GM19238 (cell line): ENCODE results near the gene CRIP2.

Source experiments
- DNase-seq: peaks from one replicate; pipeline ENCODE4 v3.0.0; 2011; ENCODE audit warnings: low spot score; ENCODE audit not compliant: insufficient read length

Gene CRIP2

DNA sequence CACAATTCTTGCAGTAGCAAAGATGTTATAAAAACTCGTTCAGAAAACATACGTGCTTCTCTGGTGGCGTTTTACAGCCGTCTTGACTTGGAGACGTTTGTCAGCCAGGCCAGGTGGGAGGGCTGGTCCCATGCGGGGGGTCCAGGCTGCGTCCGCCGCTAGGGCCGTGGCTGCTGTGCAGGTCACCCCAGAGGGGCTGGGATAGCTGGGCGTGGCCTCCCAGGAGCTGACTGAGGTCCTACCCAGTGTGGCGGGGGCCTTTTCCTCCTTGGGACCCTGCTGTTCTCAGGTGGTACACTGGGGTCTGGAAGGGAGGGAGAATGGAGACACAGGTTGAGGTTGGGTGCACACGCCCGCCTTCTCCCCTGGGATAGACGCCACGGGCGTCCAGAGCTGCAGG, 29.8 kb upstream of the CRIP2 start:
- no peak for DNase-seq

DNA sequence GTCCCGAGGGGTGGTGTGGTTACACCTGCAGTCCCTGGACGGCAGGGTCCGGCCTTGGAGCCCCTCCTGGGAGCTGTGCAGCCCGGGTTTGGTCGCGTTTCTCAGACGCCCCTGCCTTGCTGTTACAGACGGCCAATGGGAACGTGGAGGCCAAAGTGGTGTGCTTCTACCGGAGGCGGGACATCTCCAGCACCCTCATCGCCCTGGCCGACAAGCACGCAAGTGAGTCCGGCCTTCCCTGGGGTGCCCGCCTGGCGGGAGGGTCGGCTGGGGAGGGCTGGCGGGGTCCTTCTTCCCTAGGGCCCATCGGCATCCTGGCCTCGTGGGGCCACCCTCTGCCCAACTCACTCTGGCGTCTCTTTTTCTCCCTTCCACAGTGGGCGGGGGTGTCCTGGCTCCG, 29.3 kb upstream of the CRIP2 start:
- DNase-seq, result no peak

DNA sequence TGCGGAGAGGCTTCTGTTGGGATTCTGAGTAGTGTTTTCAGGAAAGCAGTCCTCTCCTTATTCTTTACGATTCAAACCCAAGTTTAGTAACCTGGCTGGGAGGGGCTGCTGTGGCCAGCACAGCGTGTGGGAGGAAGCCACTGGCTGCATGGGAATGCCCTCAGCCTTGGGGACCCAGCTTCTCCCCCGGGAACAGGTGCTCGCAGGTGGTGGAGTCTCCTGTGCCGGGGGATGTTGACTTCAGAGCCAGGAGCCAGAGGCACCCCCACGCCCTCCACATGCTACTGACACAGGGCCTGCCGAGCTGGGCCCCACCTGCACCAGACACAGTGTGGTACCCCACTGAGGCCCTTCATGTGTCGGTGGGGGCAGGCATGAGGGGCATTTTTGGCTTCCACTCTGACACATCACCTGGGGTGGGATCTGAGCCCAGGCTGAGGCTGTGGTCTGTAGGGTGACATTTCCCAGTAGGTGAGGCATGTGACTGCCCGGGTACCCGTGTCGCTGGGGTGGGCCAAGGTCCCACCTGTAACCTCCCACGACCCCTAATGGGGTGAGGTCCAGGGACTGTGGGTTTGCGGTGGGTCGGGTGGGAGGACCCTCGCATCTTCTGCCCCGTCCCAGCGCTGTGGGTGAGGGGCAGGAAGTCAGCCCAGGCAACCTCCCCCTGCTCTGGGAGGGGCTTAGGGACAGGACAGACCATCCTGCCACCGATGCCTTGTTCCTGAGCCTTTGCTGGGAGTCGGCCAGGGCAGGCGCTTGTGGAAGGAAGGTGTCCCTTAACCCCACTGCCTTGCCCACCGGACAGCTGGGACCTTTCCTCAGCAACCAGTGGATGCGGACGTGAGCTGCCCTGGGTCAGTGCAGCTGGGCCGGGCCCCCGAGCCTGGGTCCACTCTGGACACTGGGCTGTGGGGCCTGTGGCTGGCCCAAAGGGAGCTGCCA, 28.4 kb upstream of the CRIP2 start:
- no peak for DNase-seq

DNA sequence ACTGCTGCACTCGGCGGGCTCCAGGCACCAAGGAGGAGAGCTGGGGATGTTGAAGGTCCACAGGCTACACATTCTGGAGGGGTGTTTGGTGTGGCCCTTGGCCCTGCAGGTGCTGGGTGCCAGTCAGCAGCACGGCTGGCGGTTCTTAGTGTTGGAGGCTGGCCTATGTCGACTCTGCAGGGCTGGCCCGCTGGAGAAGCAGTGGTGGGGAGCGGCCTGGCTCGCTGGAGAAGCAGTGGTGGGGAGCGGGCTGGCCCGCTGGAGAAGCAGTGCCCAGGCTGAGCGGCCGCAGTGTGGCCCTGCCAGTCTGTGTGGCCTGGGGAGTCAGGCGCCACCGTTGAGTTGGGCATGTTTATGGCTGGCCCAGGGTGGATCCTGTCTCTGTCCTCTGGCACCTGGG, 27.6 kb upstream of the CRIP2 start:
- DNase-seq, result no peak

DNA sequence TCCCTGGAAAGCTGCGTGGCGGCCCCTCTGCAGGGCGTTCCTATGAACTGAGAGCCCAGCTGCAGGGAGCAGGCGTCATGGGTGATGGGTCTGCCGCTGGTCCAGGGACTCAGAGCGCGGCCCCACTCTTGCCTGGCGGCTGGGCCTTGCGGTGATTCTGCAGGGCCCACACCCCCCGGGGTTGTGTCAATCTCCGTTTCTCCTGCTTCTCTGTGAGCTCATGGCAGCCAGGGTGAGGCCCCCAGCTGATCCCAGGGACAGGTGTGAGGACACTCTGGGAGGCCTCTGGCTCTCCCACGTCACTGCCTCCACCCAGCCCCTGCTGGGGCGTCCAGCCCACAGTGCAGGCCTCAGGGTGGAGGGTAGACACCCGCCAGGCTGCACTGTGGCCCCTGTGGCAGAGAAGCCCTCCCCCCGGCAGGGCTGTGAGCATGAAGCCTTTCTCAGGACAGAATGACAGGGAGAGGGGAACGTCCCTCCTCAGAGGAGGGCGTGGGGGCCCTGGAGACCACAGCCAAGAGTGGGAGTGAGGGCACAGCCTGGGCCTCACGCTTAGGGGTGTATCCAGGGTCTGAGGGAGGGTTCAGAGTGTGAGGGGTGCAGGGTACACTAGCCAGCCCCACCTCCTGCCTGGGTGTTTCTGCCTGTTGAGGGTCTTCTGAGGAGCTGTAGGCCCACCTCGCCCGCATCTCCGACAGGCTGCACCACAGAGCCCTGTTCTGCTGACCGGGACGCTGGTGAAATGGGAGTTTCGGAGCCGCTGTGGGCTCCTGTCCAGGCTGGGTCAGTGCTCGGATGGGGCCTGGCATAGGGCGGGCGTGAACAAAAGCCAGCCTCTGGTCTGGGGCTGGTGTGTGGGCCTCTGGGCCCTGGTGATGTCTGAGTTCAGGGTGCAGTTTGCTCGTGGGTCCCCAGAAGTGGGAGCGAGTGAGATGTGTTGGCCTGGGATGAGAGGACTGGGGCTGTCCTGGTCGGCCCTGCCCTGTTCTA, 26.7 kb upstream of the CRIP2 start:
- no peak for DNase-seq

DNA sequence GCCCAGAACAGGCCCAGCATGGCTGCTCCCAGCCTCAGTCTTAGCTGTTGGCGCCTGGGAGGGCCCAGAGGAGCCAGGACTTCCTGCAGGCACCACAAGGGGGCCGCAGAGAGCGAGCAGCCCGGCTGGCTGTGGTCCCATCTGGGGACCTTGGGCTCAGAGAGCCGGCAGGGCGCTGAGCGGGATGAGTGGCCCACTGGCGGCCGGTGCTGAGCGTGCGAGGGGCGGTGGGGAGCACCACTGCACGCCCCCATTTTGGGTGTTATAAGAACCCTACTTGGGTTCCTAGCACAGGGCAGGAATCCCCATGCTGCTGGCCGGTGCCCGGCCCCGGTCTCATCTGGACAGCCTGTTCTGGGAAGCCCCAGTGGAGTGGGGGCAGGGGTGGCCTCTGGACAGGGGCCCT, 25.9 kb upstream of the CRIP2 start:
- peak; percentile 82 for DNase-seq

DNA sequence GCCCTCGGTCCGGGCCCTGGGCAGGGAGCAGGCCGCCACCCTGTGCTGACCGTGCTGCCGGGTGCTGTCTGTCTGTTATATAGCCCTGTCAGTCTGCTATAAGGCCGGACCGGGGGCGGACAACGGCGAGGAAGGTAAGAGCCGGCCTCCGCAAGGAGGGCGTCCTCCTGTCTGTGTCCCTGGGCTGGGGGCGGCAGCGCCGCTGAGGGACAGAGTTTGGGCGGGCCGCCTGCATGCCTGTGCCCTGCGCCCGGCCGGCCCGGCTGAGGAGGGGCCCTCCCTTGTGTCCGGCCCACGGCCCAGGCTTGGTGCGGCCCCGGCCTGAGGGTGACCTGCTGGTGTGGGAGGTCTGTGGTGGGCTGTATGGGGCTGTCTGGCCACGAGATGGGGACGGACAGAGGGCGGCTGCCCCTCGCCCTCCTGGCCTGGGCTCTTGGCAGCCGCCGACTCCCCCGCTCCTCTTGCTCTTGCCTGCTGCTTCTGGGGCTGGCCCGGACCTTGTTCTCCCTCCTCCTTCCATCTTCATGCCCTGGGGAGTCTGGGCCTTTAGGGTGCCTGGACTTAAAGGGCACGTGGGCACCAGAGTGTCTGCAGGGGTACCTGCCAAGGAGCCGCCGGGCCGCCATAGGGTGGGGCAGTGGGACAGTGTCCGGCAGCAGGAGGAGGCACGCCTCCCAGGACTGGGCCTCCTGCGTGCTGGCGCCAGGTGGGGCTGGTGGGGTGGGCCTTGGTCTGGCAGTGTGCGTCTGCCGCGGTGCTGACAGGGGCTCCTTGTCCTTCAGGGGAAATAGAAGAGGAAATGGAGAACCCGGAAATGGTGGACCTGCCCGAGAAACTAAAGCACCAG, 25.1 kb upstream of the CRIP2 start:
- DNase-seq, result no peak

DNA sequence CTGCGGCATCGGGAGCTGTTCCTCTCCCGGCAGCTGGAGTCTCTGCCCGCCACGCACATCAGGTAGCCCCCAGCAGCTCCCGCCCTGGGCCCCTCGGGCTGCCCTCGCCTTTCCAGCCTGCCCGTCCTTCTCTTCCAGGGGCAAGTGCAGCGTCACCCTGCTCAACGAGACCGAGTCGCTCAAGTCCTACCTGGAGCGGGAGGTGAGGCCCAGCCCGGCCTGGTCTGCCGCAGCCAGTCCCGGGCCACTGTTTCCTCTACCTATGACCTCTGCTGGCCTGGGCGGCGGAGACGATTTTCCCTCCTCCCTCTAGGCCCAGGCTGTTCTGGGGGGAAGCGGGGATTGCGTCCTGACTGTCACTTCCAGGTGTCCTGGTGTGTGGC, 24.5 kb upstream of the CRIP2 start:
- no peak for DNase-seq

DNA sequence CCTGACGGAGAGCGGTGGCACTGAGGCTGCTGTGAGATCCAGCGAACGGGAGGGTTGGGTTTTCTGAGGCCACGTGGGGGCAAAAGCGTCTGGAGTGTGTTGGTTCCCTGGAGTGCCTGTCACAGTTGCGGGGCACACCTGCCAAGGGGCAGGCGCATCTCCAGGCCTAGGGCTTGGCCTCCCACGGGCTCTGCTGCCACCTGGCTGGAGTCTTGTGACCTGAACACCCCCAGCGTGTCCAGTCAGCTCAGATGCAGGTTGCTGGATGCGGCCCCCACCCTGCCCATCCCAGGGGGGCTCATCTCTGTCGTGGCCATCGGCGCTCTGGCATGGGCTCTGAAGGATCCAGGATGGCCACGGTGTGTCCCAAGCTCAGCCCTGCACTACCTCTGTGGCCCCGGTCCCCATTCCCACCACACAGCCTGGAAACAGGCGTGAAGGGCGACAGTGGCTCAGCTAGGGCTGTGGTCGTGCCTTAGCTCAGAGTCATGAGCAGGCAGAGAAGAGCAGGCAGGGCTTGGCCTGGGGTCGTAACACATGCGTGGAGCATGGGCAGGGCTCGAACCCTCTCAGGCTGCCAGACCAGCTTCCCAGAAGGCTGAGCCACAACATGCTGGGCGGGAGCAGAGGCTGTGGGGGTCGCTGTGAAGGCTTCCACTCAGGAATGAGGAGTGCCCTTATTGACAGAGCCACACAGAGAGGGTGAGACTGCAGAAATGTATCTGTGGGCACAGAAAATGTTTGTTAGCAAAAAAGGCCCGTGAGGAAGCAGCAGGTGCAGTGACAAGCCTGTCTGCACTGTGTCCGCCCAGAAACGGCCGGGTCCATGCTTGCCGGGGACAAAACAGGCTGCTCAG, 23.5 kb upstream of the CRIP2 start:
- DNase-seq, result no peak

DNA sequence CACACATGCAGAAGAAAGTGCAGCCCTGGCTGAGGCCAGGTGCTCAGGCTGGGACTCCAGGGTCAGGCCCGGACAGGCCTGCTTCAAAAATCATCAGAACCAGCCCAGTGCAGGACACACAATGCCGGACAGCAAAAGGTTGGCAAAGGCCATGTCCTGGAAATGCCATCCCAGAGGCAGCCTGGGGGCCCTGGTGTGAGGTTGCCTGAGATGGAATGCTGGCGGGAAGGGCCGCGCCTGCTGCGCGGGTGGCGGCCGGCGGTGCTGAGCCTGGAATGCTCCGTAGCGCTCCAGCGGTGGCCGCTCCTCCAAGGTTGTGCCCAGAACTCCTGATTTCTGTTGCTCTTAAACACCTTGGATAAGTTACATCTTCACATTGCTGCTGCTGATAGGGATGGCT, 21.7 kb upstream of the CRIP2 start:
- DNase-seq, result no peak

DNA sequence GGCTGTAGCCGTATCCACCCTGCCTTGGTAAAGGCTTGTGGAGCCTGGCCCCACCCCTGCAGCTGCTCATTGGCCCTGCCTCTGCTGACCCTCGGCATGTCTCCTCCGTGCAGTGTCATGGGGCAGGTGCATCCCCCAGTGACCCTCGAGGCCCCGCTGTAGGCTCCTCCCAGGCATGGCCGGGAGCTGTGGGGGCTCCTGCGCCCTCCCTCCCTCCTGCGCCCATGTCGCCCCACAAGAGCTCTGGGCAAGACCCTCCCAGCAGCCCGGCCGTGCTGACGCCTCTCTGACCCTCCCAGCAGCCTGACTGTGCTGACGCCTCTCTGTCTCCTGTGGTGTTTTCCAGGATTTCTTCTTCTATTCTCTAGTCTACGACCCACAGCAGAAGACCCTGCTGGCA, 20.8 kb upstream of the CRIP2 start:
- DNase-seq, result no peak

DNA sequence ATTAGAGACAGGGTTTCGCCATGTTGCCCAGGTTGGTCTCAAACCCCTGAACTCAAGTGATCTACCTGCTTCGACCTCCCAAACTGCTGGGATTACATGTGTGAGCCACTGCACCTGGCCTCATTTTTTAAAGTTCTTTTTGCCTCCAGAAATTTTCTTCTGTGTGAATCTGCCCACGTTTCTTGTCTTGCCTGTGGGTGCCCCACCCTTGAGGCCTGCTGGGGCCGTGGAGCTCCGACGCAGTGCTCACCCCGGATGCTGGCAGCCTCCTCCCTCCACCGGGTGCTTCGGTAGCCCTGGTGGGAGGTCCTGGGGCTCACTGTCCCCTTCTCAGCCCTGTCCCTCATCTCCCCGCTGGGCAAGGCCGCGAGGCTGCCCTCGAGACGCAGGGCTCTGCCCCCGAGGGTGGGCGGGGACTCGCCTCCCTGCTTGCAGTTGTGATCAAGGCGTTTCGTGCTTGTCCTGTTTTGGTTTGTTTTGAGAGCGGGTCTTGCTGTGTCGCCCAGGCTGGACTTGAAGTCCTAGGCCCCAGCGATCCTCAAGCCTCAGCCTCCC, 19.5 kb upstream of the CRIP2 start:
- no peak for DNase-seq

DNA sequence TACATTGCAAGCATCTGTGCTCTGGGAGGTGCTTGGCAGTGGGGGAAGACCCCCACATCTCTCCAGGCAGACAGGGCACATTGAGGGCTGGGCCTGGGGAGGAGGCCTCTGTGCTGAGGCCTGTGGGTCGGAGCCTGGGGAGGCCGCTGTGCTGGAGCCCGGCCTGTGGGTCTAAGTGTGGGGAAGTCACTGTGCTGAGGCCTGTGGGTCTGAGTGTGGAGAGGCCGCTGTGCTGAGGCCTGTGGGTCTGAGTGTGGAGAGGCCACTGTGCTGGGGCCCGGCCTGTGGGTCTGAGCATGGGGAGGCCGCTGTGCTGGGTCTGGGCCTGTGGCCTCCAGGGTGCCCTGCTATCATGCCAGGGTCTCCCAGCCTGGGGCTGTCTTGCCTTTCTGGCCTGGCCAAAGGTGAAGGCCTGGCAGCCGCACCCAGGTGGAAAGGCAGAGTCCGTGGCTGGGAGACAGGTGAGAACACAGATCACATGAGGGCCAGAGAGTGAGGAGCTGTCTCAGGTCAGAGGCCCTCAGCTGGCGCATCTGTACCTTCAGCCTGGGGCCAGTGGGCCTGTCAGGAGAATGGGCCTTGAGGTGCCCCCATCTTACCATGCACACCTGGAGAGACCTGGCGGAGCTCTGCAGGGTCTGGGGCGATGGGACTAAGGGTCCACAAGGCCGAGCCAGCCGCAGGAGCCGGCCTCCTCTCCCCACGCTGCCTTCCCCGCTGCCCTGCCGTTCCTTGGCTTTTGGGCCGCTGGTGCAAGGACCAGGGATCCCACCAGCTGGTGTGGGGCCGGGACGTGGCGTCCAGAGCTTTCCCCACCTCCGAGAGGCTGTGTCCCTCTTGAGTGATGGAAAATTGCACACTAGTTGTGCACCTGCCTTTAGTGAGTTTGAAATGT, 18.6 kb upstream of the CRIP2 start:
- no peak for DNase-seq

DNA sequence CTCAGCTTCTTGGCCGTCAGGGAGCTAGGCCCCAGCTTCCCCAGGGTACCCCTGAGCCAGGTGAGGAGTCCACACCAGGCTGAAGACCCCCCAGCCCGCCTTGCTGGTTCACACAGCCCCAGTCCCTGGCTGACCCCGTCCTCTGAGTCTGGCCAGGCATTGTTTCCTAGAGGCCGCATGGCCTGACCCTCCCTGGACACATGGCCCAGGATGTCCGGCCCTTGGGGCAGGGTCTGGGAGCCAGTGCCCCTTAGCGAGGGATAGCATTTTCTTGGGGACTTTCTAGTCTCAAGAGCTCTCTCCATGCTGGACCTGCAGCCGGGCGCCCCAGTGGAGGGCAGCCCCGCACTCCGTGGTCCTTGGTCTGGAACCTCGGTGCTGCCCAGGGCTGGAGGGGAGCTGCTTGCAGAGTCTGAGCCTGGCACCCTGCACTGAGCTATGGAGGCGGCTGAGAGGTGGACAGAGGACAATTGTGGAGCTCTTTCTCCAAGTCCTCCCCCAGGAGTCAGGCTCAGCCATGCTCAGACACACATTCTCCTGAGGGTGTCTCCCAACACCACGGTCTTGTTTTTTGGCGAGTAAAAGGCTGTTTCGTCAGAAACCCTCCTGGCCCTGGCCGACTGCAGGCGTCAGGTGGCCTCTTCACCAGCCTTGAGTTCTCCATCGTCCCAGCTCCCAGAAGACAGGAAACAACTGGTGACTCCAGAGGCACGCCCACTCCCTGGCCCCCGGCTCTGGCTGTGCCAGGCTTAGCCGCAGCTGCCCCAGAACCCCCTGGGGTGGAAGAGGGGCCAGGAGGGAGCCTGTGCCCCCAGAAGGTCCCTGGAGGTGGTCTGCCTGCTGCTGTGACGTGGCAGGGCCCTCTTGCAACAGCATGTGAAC, 17.6 kb upstream of the CRIP2 start:
- no peak for DNase-seq

DNA sequence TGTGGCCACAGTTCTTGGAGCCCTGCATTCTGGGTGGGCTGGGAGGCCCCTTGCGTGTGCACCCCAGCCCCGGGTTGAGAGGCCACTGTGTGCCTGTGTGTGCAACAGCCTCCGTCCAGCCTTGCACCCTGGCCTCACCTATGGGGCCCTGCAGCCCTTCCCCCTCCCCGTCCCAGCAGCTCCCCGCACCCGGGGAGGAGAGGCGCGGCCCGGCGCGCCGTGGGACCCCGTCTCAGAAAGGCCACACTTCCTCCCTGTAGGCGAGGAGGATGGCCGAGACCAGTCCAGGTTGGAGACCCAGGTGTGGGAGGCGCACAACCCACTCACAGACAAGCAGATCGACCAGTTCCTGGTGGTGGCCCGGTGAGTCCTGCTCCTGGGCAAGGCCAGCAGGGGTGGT, 16.6 kb upstream of the CRIP2 start:
- DNase-seq, result no peak

DNA sequence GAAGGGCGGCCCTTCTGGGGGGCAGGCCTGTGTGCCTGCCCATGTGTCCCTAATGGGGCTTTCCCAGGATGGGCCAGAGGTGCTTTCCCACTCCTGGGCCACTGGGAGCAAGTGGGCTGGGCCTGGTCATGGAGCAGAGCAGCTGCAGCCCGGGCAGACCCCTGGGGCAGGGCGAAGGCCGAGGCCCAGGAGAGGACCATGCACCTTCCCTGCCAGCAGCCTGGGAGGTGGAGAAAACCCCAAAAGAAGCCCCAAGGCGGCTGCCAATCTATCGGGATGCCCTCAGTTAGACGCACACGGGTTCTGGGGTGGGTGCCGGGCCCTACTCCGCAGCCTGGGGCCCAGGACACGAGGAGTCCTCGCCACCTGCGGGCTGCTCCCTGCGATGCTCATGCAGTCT, 16.1 kb upstream of the CRIP2 start:
- no peak for DNase-seq

DNA sequence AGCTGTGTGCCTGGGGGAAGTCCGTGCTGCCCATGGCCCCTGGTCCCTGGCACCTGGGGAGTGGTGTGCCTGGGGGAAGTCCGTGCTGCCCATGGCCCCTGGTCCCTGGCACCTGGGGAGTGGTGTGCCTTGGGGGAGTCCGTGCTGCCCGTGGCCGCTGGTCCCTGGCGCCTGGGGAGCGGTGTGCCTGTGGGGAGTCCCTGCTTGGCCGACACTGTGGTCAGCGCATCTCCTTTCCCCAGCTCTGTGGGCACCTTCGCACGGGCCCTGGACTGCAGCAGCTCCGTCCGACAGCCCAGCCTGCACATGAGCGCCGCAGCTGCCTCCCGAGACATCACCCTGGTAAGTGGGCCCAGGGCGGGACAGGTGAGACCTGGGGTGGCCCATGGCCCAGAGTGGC, 14.5 kb upstream of the CRIP2 start:
- DNase-seq, result no peak

DNA sequence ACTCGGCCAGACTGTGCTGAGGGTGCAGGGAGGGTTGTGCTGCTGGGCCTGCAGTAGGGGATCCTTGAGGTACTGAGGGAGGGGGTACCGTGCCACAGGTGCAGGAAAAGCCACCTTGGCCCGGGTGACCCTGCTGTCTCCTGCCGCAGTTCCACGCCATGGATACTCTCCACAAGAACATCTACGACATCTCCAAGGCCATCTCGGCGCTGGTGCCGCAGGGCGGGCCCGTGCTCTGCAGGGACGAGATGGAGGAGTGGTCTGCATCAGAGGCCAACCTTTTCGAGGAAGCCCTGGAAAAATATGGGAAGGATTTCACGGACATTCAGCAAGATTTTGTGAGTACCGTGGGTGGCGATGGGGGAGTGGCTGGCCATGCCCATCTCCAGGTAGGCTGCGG, 14.0 kb upstream of the CRIP2 start:
- no peak for DNase-seq
